H1 (cell line): ENCODE data around the gene SCAI. TPM values are rescaled to one million over a fixed set of nuclear protein-coding genes. Genes with fewer than 3 reads are reported as not detected.

ENCODE experiments used
- CTCF ChIA-PET: fragments of 300-600 bp; sonication (Branson Sonifier 250); formaldehyde crosslinking; loops from one replicate; lab custom pipeline; 2021; ENCODE audit not compliant: partially characterized antibody; lab: Charles Lee
- POLR2A ChIA-PET: fragments of 300-600 bp; sonication (Branson Sonifier 250); formaldehyde crosslinking; loops from one replicate; lab custom pipeline; 2021; ENCODE audit warnings: inconsistent platforms; ENCODE audit not compliant: partially characterized antibody; lab: Charles Lee
- DNase-seq, 2 experiments: peaks; one replicate each; pipeline versions ENCODE4 v3.0.0 to v3.0.0-alpha.2; 2010 to 2022; ENCODE audit warnings: low spot score in 2 of 2, low read depth in 1 of 2, mixed read lengths in 1 of 2
- FAIRE-seq: peaks from 2 replicates; lab custom pipeline; 2011; peaks lifted over from hg19 to GRCh38; lab: Jason Lieb, UNC
- H2AFZ ChIP-seq: 2 replicates; pipeline ENCODE4 v1.8.1; 2012; ENCODE audit warnings: low read length, inconsistent platforms
- H2AK5ac ChIP-seq: 2 replicates; pipeline ENCODE4 v1.6.1; 2013; ENCODE audit warnings: low read depth, low read length
- H2BK120ac ChIP-seq: replicated peaks from 2 replicates; pipeline ENCODE3; 2013; ENCODE audit warnings: low read depth, low read length, inconsistent platforms
- H2BK12ac ChIP-seq: 2 replicates; pipeline ENCODE4 v1.6.1; 2013; ENCODE audit warnings: low read depth, low read length
- H2BK15ac ChIP-seq: 2 replicates; pipeline ENCODE4 v1.6.1; 2013; ENCODE audit warnings: low read length
- H2BK20ac ChIP-seq: 2 replicates; pipeline ENCODE4 v1.6.1; 2013; ENCODE audit warnings: low read length
- H2BK5ac ChIP-seq: 2 replicates; pipeline ENCODE4 v1.6.1; 2013; ENCODE audit warnings: low read depth, low read length
- H3K14ac ChIP-seq: 2 replicates; pipeline ENCODE4 v1.6.1; 2013; ENCODE audit warnings: inconsistent platforms; ENCODE audit not compliant: insufficient read length
- H3K18ac ChIP-seq: 2 replicates; pipeline ENCODE4 v1.6.1; 2013; ENCODE audit warnings: low read length; ENCODE audit errors: extremely low read depth
- H3K23ac ChIP-seq: 2 replicates; pipeline ENCODE4 v1.6.1; 2013; ENCODE audit warnings: inconsistent platforms; ENCODE audit not compliant: insufficient read length
- H3K23me2 ChIP-seq: 2 replicates; pipeline ENCODE4 v1.6.1; 2013; ENCODE audit warnings: low read depth, low read length
- H3K27ac ChIP-seq: 2 replicates; pipeline ENCODE4 v1.6.1; 2011; ENCODE audit warnings: low read depth, low read length, inconsistent platforms
- H3K27me3 ChIP-seq, 4 experiments: replicated peaks in 1 of 4; 1 replicate in 1 of 4; 2 replicates in 3 of 4; pipeline versions ENCODE4 v1.6.1 to v1.8.1; 2011 to 2013; ENCODE audit warnings: low read length in 3 of 4, mild to moderate bottlenecking in 3 of 4, inconsistent platforms in 2 of 4, mixed read lengths in 2 of 4, moderate library complexity in 1 of 4; ENCODE audit not compliant: control insufficient read depth in 3 of 4, insufficient read depth in 3 of 4; ENCODE audit errors: extremely low read depth in 1 of 4
- H3K36me3 ChIP-seq, 4 experiments: 2 replicates each; pipeline versions ENCODE4 v1.6.1 to v1.8.1; 2011 to 2013; ENCODE audit warnings: mild to moderate bottlenecking in 4 of 4, low read length in 3 of 4, moderate library complexity in 2 of 4, control low read depth in 1 of 4, inconsistent platforms in 1 of 4; ENCODE audit not compliant: insufficient read depth in 4 of 4, control insufficient read depth in 2 of 4
- H3K4ac ChIP-seq: replicated peaks from 2 replicates; pipeline ENCODE3; 2013; ENCODE audit warnings: low read length, low read depth, mixed read lengths, inconsistent platforms; ENCODE audit not compliant: insufficient read length
- H3K4me1 ChIP-seq, 4 experiments: replicated peaks in 1 of 4; 1 replicate in 1 of 4; 2 replicates in 3 of 4; pipeline versions ENCODE4 v1.6.1 to v1.8.1; 2011 to 2013; ENCODE audit warnings: low read length in 3 of 4, inconsistent platforms in 2 of 4, mixed read lengths in 1 of 4; ENCODE audit not compliant: insufficient read depth in 4 of 4, control insufficient read depth in 3 of 4
- H3K4me2 ChIP-seq, 2 experiments: 2 replicates each; pipeline versions ENCODE4 v1.6.1 to v1.8.1; 2011 to 2013; ENCODE audit warnings: low read depth in 2 of 2, low read length in 2 of 2, control low read depth in 1 of 2, inconsistent platforms in 1 of 2, mild to moderate bottlenecking in 1 of 2; ENCODE audit not compliant: insufficient read depth in 1 of 2
- H3K4me3 ChIP-seq, 4 experiments: fragments of 200-600, 300-600 bp in 1 of 4; sonication (generic), shearing (Covaris generic), sonication (Bioruptor Twin) in 1 of 4; 2 replicates each; pipeline versions ENCODE4 v1.5.1 to v1.8.1; 2011 to 2016; ENCODE audit warnings: low read length in 4 of 4, low read depth in 3 of 4, control low read depth in 2 of 4, inconsistent platforms in 2 of 4, mild to moderate bottlenecking in 2 of 4, mixed read lengths in 1 of 4, moderate library complexity in 1 of 4; ENCODE audit not compliant: insufficient read depth in 2 of 4; ENCODE audit errors: extremely low read depth in 1 of 4
- H3K56ac ChIP-seq: replicated peaks from 2 replicates; pipeline ENCODE3; 2013; ENCODE audit warnings: low read depth, mild to moderate bottlenecking, mixed read lengths, low read length, inconsistent platforms; ENCODE audit not compliant: insufficient read length
- H3K79me1 ChIP-seq: 2 replicates; pipeline ENCODE4 v1.6.1; 2013; ENCODE audit warnings: low read depth, low read length, control low read depth
- H3K79me2 ChIP-seq, 2 experiments: 2 replicates each; pipeline versions ENCODE4 v1.6.1 to v1.8.1; 2012 to 2013; ENCODE audit warnings: low read length in 2 of 2, mild to moderate bottlenecking in 2 of 2, inconsistent platforms in 1 of 2; ENCODE audit not compliant: insufficient read depth in 2 of 2, control insufficient read depth in 1 of 2
- H3K9ac ChIP-seq, 4 experiments: replicated peaks in 1 of 4; 1 replicate in 1 of 4; 2 replicates in 3 of 4; pipeline versions ENCODE4 v1.6.1 to v1.8.1; 2011 to 2013; ENCODE audit warnings: low read depth in 3 of 4, low read length in 3 of 4, control low read depth in 2 of 4, mild to moderate bottlenecking in 2 of 4, moderate library complexity in 2 of 4, inconsistent platforms in 1 of 4; ENCODE audit errors: extremely low read depth in 1 of 4
- H3K9me3 ChIP-seq, 2 experiments: 2 replicates each; pipeline versions ENCODE4 v1.6.1 to v1.8.1; 2012 to 2013; ENCODE audit warnings: mild to moderate bottlenecking in 2 of 2, moderate library complexity in 2 of 2, control low read depth in 1 of 2, inconsistent platforms in 1 of 2, low read depth in 1 of 2, low read length in 1 of 2, mixed read lengths in 1 of 2; ENCODE audit not compliant: insufficient read depth in 2 of 2
- H4K20me1 ChIP-seq, 2 experiments: replicated peaks in 1 of 2; 2 replicates each; pipeline versions ENCODE3 to v1.8.1; 2011 to 2013; ENCODE audit warnings: inconsistent platforms in 2 of 2, low read length in 2 of 2, mild to moderate bottlenecking in 1 of 2; ENCODE audit not compliant: insufficient read depth in 2 of 2, control insufficient read depth in 1 of 2
- H4K5ac ChIP-seq: 2 replicates; pipeline ENCODE4 v1.6.1; 2013; ENCODE audit warnings: low read length, low read depth, mixed read lengths, inconsistent platforms; ENCODE audit not compliant: insufficient read length
- H4K8ac ChIP-seq: 2 replicates; pipeline ENCODE4 v1.8.0; 2013; ENCODE audit warnings: mild to moderate bottlenecking, moderate library complexity, low read length, inconsistent platforms; ENCODE audit not compliant: insufficient read depth; ENCODE audit errors: extremely low read depth
- H4K91ac ChIP-seq: replicated peaks from 2 replicates; pipeline ENCODE3; 2013; ENCODE audit warnings: low read length, mixed read lengths, inconsistent platforms; ENCODE audit not compliant: insufficient read length
- BACH1 ChIP-seq: IDR thresholded peaks from 2 replicates; pipeline ENCODE4 v1.6.1; 2012; ENCODE audit warnings: low read length, improper control_type of control experiment
- CBX8 ChIP-seq: fragments of 300-800, 300-1000 bp; sonication (generic); IDR thresholded peaks from 2 replicates; pipeline ENCODE4 v1.7.1; 2016; ENCODE audit warnings: low read depth, low read length, borderline replicate concordance
- CTCF ChIP-seq, 3 experiments: IDR thresholded peaks; 1 replicate in 2 of 3; 2 replicates in 1 of 3; pipeline versions ENCODE4 v1.5.1 to v1.6.1; 2011; ENCODE audit warnings: low read length in 3 of 3, mild to moderate bottlenecking in 3 of 3, inconsistent platforms in 2 of 3, low read depth in 1 of 3, moderate library complexity in 1 of 3; ENCODE audit not compliant: insufficient read depth in 1 of 3; ENCODE audit errors: control extremely low read depth in 1 of 3
- KDM1A ChIP-seq: fragments of 200-600, 300-600 bp; sonication (generic); IDR thresholded peaks from 2 replicates; pipeline ENCODE4 v1.7.1; 2016; ENCODE audit warnings: mild to moderate bottlenecking, low read length, borderline replicate concordance
- KDM4A ChIP-seq: IDR thresholded peaks from one replicate; pipeline ENCODE4 v1.7.1; 2012; ENCODE audit warnings: low read depth, mild to moderate bottlenecking, moderate library complexity, low read length, inconsistent platforms; ENCODE audit not compliant: severe bottlenecking
- PHF8 ChIP-seq: fragments of 200-600 bp; sonication (generic); conservative IDR thresholded peaks from 2 replicates; pipeline ENCODE4 v1.7.1; 2012; ENCODE audit warnings: low read depth, mild to moderate bottlenecking, inconsistent platforms, low read length, moderate library complexity
- POU5F1 ChIP-seq: IDR thresholded peaks from 2 replicates; pipeline ENCODE4 v1.6.1; 2011; ENCODE audit warnings: low read depth, mild to moderate bottlenecking, low read length, moderate library complexity
- SIRT6 ChIP-seq: IDR thresholded peaks from one replicate; pipeline ENCODE4 v1.7.1; 2012; ENCODE audit warnings: low read length, inconsistent platforms
- SP4 ChIP-seq: IDR thresholded peaks from 2 replicates; pipeline ENCODE4 v1.6.1; 2012; ENCODE audit warnings: low read length, inconsistent platforms
- TCF12 ChIP-seq: IDR thresholded peaks from 2 replicates; pipeline ENCODE4 v1.6.1; 2011; ENCODE audit warnings: low read depth, mild to moderate bottlenecking, low read length
- WGBS, 2 experiments: shearing (Covaris generic) in 1 of 2; methylation state at CpG; one replicate each; pipeline versions ENCODE4 v1.1.6 to v1.1.7; 2013 to 2015; ENCODE audit warnings: low lambda C conversion rate in 2 of 2, mixed read lengths in 2 of 2, inconsistent platforms in 1 of 2, low coverage in 1 of 2, missing lambda C conversion rate in 1 of 2; ENCODE audit not compliant: insufficient replicate concordance in 2 of 2, insufficient coverage in 1 of 2, insufficient read length in 1 of 2; ENCODE audit errors: extremely low coverage in 1 of 2, missing lambda C conversion rate in 1 of 2; 5-methylcytosine and 5-hydroxymethylcytosine counted together
- polyA plus RNA-seq, 7 experiments: library from polyadenylated mRNA; depleted of rRNA in 3 of 7; stranded (reverse) in 5 of 7; unstranded in 2 of 7; fragments of >200 nt in 5 of 7; fragments of 200-250 nt in 2 of 7; gene quantifications; 1 replicate in 5 of 7; 2 replicates in 1 of 7; 4 replicates in 1 of 7; pipeline versions ENCODE4 v1.2.1 to v1.2.3, GENCODE V29; 2011 to 2013; ENCODE audit warnings: missing spikeins in 2 of 7, mixed read lengths in 2 of 7
- total RNA-seq: library from RNA; stranded (reverse); fragmentation: NEBNext Ultra II Directional; extraction: Animal tissue kit (Norgen Biotek cat#: 25700); gene quantifications from 2 replicates; pipeline ENCODE4 v1.2.1, GENCODE V29; 2021

Gene SCAI
- total and polyA plus RNA-seq, 2 of the 8 experiments (the other 6 are each of a cell fraction or from before 2014, with no cell fraction given) = 6.4 to 19.8 TPM

GRCh38 chr9:125074976-125075375 lies 68.4 kb downstream of the SCAI start:
- Histone ChIP-seq H4K5ac (no peak overlapping the region), H4K20me1 (no peaks in the 10 kb centered on the region), H3K23ac (no peak overlapping the region), H2AK5ac (no peak overlapping the region), H3K56ac (no peak overlapping the region), H2BK20ac (no peak overlapping the region), H3K36me3 (no peaks in the 10 kb centered on the region), H3K79me2 (peaks cover 0 to 2% of the 10 kb centered on the region in 2 experiments; a peak in 2 of 4 replicates), H3K9ac (no peak overlapping the region), H4K8ac (no peak overlapping the region), H3K79me1 (no peaks in the 10 kb centered on the region), H2BK15ac (no peak overlapping the region), H2BK5ac (no peak overlapping the region), H3K4me1 (no peaks in the 10 kb centered on the region), H3K4me3 (no peak overlapping the region), H3K14ac (no peak overlapping the region), H3K9me3 (no peaks in the 10 kb centered on the region), H3K27me3 (no peaks in the 10 kb centered on the region), H3K27ac (no peak overlapping the region), H2BK12ac (no peak overlapping the region), H3K4ac (no peak overlapping the region), H4K91ac (no peak overlapping the region), H3K18ac (no peak overlapping the region), H3K4me2 (no peak overlapping the region), H2BK120ac (no peak overlapping the region), H3K23me2 (no peaks in the 10 kb centered on the region), H2AFZ (no peak overlapping the region)
- no peak for DNase-seq
- CTCF ChIA-PET = no interaction called here
- 84% methylated on average over 2 of the region's 2 CpGs; no CpG with 5 or more reads in 1 of the 2 experiments for WGBS, 2 experiments
- POLR2A ChIA-PET = no interaction called here
- FAIRE-seq = no peak
- no peak for TF ChIP-seq TCF12
- TF ChIP-seq KDM4A = no peak
- TF ChIP-seq SIRT6 = no peak
- no peak for TF ChIP-seq KDM1A
- no peak for TF ChIP-seq SP4
- no peak for TF ChIP-seq CBX8
- no peak for TF ChIP-seq CTCF (IDR thresholded peaks at IDR 0.05; ENCODE audit: control extremely low read depth in 1 of 3, insufficient read depth in 1 of 3, low read depth in 1 of 3, low read length in 3 of 3)
- no peak for TF ChIP-seq POU5F1
- no peak for TF ChIP-seq BACH1
- no peak for TF ChIP-seq PHF8
